GM21526 (cell line): ENCODE measurements around the gene THOC2.
A peak's percentile ranks its signal among the peaks of the same experiment; 100 is the strongest.
"Not testable (repeated sequence)": the region's sequence is repeated elsewhere in the genome, so short reads cannot be mapped to it uniquely, and the experiment has no call there.

Experiments used
- ATAC-seq: cut with Tn5 transposase; IDR thresholded peaks from one replicate; pipeline ENCODE4 v1.9.1; 2021; ENCODE audit warnings: moderate library complexity; ENCODE audit not compliant: unreplicated experiment, low FRiP score

THOC2 gene

DNA sequence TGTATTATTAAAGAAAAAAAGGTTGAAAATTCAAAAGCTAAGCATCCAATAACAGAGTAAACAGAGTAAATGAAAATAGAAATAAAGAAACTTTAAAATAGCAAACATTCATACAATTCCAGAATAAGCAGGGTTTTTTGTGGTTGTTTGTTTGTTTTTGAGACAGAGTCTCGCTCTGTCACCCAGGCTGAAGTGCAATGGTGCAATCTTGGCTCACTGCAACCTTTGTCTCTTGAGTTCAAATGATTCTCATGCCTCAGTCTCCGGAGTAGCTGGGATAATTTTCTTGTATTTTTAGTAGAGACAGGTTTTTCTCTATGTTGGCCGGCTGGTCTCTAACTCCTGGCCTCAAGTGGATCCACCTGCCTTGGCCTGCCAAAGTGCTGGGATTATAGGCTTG lies 6.6 kb upstream of the THOC2 start:
- ATAC-seq: no peak

DNA sequence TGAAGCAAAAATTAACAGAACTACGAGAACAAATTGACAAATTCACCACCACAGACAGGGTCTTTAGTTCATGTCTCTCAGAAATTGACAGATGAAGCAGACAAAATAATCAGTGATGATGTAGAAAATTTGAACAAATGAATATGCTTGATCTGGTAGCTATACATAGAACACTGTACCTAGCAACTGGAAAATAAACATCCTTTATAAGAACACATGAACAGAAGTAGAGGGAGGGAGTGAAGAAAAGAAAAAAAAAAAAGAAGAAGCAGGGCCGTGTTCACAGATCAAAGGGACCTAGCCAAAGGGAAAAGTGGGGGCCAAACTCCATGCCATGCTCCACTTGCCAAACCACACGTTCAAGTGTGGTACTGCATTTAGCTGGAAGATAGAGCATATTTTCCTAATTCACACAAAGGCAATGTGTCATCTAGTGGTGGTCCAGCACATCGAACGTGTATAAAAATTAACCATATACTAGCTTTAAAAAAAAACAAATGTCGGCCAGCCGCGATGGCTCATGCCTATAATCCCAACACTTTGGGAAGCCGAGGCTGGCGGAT lies 5.6 kb upstream of the THOC2 start:
- ATAC-seq: no peak

DNA sequence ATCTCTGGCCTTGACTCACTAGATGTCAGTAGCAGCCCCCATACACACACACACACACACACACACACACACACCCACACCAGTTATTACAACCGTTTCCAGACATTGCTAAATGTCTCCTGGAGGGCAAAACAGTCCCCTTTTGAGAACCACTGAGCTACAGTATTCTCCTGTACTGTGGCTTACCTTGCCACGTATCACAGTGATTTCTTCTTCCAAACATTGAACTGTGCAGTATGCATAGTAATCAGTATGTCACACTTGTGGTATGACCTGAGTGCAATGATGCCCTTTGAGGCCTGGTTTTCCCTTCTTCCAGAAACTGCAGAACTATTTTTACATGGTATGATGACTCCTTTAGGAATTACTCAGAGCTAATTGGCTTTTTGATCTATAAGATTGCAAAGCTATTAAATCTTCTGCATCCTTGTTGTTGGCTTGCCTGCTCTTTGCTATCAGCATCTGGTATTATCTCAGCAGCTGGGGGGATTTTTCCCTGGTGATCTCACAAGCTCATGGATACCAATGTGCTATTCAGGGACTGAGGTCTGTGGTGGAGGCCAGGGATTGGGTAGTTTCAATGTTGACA lies 3.6 kb upstream of the THOC2 start:
- no peak for ATAC-seq

DNA sequence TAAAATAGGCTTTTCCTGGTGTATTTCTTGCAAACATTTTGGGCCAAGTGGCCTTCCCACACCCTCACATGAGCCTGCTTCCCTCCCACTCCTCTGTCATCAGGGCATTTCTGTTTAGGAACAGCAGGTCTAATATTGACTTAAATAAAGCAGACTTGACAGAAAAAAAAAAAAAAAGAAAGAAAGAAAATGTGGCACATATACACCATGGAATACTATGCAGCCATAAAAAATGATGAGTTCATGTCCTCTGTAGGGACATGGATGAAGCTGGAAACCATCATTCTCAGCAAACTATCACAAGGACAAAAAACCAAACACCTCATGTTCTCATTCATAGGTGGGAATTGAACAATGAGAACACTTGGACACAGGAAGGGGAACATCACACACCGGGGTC lies 2.3 kb upstream of the THOC2 start:
- ATAC-seq: not testable (repeated sequence)

DNA sequence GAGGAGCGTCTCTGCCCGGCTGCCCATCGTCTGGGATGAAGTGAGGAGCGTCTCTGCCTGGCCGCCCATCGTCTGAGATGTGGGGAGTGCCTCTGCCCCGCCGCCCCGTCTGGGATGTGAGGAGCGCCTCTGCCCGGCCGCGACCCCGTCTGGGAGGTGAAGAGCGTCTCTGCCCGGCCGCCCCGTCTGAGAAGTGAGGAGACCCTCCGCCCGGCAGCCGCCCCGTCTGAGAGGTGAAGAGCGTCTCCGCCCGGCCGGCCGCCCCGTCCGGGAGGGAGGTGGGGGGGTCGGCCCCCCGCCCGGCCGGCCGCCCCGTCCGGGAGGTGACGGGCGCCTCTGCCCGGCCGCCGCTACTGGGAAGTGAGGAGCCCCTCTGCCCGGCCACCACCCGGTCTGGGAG lies 1.2 kb upstream of the THOC2 start:
- not testable (repeated sequence) for ATAC-seq

DNA sequence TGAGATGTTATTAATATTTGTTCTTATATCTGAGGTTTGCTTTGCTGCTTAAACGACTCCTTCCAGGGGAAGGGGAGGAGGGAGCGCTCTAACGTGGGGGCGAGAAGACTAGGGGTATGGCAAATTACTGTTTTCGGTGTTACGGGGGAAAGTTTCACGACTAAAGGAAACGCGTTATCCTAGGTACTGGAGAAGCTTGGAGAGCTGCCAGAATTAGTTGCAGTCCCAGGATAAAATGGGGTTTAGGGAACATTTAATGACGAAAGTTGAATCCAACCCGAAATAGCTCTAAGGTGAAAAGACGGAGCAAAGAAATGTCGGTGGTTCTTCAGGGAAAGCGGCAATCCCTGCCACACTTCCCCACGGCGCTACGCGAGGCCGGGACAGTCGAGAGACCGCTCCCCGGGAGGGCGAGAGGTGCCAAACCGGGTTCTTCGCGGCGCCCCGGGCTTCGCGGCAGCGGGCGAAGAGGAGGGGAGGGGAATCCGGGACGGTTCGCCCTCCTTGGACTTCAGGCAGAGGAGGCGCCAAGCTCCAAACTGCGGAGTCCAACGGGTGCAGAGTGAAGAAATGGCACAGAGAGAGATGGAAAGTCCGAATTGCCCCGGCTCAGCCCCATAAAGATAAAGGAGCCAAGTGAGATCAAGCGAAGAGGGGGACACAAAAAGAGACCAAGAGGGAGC lies 724 bp downstream of the THOC2 start:
- peak; percentile 22 for ATAC-seq

DNA sequence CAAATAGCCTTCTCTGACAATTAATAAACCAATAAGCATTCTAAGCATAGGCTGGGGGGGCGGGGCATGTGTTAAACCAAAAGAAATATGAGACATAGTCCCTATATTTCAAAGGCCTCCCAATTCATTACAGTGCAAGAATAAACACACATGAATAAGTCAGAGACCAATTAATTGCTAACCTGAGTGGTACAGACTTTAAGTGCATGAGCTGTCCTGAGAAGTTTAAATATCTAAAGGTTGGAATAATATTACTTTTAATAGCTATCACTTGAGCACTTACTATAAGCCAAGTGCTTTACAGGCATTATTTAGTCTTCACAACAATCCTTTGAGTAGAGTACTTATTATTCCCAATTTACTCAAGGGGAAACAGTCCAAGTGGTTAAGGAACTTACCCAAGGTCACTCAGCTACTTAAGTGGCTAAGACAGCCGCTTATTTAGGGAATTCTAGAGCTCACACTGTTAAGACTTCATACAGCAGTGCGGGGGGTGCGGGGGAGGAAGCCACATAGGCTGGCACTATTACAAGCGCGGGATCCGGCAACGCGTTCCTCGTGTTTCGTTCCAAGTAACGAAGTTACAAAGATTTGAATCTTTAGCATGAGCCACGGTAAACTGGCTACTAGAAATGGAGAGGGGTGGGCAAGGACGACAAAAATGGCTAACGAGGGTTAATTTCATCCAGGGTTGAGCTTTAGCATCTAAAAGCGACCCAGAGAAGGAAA lies 1.4 kb downstream of the THOC2 start:
- ATAC-seq: no peak

DNA sequence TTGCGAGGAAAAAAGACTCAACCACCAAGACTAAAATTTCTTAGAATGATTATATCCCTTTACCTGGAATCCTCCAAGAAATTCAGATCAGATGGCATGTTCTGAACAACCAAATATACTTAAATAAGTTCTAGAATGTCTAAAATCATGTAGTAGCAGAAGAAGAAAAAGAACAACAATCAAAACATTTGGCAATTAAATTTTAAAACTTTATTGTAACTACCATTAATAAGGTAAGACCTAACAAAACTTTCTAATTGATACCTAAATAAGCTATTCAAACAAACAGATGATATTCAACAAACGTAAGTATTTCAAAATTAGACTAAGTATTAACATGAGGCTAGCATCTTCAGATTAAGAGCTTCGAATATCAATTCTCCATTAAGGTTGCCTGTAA lies 4.3 kb downstream of the THOC2 start:
- no peak for ATAC-seq

DNA sequence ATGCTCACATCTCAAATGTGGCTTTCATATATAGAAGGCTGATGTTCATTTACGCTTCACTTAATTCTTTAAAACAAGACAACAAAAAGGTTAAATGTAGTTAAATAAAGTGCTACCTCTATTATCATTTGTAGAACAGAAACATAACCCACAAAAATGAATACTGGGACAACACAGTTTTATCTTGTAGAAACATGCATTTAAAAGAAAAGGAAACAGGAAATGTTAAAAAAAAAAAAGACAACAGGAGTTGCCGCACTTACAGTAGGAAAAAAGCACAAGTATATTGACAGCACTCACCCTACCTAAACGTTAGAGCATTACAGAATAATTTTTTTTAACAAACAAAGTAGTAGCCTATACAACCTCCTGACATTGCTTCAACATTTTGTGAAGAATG lies 4.8 kb downstream of the THOC2 start:
- ATAC-seq: no peak

DNA sequence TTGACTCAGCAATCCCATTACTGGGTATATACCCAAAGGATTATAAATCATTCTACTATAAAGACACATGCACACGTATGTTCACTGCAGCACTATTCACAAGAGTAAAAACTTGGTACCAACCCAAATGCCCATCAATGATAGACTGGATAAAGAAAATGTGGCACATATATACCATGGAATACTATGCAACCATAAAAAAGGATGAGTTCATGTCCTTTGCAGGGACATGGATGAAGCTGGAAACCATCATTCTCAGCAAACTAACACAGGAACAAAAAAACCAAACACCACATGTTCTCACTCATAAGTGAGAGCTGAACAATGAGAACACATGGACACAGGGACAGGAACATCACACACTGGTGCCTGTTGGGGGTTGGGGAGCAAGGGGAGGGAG lies 10.7 kb downstream of the THOC2 start:
- not testable (repeated sequence) for ATAC-seq

DNA sequence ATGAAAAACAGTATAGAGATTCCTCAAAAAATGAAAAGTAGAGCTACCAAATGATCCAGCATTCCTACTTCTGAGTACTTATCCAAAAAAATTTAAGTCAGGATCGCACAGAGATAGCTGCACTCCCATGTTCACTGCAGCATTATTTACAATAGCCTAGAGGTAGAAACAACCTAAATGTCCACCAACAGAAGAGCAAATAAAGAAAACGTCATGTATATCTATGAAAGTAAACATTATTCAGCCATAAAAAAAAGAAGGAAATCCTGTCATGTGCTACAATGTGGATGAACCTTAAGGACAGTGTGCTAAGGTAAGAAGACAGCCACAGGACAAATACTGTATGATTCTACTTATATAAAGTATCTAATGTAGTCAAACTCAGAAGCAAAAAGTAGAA lies 12.4 kb downstream of the THOC2 start:
- no peak for ATAC-seq

DNA sequence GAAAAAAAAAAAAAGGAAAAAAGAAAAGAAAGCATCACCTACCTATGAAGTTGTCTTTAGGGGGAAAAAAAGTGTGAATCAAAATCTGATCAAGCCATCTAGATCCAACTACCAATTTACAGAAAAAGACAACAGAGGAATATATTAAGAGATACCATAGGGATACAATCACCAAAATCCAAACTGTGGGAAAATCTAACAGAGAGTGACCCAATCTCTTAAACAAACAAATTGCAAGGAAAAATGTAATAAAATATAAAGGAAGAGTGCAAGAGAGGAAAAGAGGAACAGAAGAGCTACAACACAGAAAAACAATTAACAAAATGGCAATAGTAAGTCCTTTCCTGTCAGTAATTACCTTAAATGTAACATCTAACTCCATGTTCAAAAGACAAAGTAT lies 19.0 kb downstream of the THOC2 start:
- ATAC-seq: no peak

DNA sequence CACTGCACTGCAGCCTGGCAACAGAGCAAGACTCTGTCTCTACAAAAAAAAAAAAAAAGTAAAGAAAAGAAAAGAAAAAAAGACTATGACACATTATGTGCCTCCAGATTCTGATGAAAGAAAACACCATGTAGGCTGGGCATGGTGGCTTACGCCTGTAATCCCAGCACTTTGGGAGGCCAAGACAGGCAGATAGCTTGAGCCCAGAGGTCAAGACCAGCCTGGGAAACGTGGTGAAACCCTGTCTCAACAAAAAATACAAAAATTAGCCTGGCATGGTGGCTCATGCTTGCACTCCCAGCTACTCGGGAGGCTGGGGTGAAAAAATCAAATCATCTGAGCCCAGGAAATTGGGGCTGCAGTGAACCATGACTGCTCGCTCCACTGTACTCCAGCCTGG lies 19.4 kb downstream of the THOC2 start:
- no peak for ATAC-seq

DNA sequence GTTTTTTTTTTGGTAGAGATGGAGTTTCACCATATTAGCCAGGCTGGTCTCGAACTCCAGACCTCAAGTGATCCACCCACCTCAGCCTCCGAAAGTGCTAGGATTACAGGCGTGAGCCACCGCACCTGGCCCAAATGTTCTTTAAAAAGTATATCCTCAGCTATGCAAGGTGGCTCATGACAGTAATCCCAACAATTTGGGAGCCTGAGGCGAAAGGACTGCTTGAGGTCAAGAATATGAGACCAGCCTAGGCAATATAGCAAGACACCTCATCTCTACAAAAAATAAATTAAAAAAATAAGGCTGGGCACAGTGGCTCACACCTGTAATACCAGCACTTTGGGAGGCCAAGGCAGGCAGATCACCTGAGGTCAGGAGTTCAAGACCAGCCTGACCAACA lies 21.7 kb downstream of the THOC2 start:
- ATAC-seq: not testable (repeated sequence)

DNA sequence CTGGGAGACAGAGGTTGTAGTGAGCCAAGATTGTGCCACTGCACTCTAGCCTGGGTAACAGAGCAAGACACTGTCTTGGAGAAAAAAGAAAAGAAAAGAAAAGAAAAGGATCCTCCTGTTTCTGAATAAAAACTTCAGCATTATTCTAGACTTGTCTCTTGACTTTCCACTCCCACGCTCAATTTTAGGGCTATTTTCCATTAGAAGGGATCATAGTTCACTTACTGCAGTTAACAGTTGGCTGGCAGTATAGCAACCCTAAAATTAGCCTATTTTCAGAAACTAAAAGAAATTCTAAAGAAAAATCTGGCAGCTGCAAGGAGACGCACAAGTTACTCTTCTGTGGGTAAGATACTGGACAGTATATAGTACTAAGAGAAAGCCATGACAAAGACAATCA lies 28.1 kb downstream of the THOC2 start:
- no peak for ATAC-seq

DNA sequence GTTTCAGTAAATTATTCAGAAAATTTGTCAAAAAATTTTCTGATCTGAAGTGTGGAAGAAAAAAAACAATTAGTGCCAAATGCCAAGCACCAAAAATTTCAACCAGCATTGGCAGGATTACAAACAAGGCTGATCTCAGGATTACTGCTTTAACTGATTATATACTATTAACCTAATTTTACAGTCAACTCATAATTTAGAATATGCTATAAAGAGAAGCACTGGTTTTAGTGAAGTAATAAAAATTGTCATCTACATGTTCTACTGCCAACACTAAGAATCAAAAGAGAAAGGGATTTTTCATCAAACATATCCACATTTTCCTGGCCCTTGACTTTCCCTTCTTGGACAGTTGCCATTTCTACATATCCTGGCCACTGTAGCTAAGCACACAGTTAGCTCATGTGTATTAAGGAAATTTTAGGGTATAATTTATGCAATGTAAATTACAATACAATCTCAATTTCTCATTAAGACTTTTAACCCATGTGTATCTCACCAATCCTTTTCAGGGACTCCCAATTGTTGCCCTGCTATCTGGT lies 33.8 kb downstream of the THOC2 start:
- no peak for ATAC-seq

DNA sequence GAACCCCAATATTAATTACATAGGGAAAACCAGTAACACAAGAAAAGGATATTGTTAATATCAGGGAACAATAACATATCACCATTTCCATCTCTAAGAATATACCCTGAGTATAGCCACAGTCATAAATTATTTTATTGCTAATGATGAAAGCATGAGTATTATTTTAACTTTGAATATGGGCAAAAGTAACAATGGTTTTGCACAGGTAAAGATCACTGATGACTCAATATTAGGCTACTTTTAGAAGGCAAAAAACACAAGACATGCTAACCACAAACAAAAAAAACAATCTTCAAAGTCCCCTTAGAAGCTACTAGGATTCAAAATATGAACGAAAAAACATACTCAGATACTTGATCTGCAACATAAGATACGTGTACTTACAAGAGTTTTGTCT lies 36.5 kb downstream of the THOC2 start:
- ATAC-seq: no peak

DNA sequence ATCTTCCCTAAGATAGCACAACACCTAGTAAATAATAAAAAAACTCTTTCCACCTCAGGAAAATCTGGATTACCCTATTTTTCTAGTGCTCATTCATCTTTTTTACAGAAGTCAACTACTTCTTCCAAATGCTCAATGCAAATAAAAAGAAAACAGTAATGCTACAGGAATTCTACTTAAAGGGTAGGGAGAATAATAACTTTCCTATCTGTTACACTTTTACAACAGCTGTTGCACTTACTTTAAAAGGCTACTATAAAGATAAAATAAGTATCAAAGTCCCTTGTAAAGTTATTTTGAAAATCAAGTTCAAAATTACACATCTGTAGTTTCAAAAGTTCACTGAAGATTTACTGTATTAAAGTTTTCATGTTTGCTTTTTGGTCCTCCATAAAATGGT lies 37.6 kb downstream of the THOC2 start:
- no peak for ATAC-seq

DNA sequence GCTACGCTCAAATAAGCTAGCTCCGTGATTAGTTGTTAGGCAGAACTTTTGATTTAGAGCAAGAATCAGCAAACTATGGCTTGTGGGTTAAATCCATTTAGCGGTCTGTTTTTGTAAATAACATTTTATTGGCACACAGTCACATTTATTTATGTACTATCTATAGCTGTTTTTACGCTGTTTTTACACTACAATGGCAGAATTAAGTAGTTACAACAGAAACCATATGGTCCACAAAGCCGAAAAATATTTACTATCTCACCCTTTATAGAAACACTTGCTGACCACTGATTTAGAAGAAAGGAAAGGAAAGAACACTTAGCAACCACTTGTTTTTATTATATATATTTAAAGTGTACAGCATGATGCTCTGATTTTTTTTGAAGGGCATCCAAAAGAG lies 41.1 kb downstream of the THOC2 start:
- ATAC-seq: no peak

DNA sequence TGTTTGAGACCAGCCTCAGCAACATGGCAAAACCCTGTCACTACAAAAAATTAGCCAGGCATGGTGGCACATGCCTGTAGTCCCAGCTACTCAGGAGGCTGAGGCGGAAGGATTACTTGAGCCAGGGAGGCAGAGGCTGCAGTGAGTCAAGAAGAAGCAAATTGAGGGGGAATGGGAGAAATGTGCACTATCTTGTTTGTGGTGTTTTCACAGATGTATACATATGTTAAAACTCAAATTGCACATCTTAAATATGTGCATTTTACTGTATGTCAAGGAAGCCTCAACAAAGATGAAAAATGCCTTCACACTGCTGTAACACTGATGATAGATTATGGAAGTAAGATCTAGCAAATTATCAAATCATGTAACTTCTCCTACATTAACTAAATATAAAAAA lies 44.3 kb downstream of the THOC2 start:
- no peak for ATAC-seq

DNA sequence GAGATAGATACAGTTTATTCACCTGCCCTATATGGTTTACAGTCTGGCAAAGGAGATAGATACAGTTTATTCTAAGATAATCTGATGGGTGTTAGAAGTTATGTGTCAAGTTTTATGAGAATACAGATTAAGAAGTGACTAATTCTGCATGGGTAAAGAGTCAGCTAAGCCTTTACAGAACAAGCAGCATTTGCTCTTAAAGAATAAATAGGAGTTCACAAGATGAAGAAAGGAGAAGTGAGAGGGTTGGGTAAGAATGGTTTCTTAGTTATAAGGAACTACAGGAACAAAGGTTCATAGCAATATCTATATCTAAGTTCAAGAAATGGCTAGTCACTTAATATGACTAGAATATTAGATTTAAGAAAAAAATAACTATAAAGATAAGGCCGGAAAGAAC lies 47.6 kb downstream of the THOC2 start:
- ATAC-seq: no peak
